Heart left ventricle (tissue), 13 donors: Measurements from ENCODE around the gene GBP2.
"Not testable (repeated sequence)": the region's sequence is repeated elsewhere in the genome, so short reads cannot be mapped to it uniquely, and the experiment has no call there.

Source experiments
- CTCF ChIP-seq, 12 donors: fragments of 200-600 bp; sonication (generic) in 4 of 12; IDR thresholded peaks; one replicate each; pipeline versions ENCODE4 v1.5.0 to v1.8.0; 2018 to 2022; ENCODE audit warnings: antibody characterized with exemption in 12 of 12, mild to moderate bottlenecking in 5 of 12
- POLR2A ChIP-seq, 2 donors: fragments of 450-650 bp; IDR thresholded peaks; one replicate each; pipeline ENCODE4 v1.6.1; 2017; ENCODE audit warnings: antibody characterized with exemption in 2 of 2, mild to moderate bottlenecking in 2 of 2, moderate library complexity in 2 of 2
- donor health status: ischemic (EF 13 %, LVEDD 7.1; RV severe dilation, severe dysfunction).
- donor health status: DM: no; HTN: yes; CAD: no.
- donor health status: DM: no; HTN: no; CAD: no.
- donor health status: ischemic (EF 25% LVEDD 6.9; RV normal size, moderate dysfunction).
- donor health status: ischemic (EF 25% LVEDD 5.7; RV mildly dilated, moderate dysfunction).
- donor health status: ischemic (EF 35%, LVEDD 5.7; RV mildly dilated, moderate dysfunction).
- donor health status: nonischemic (EF 11% LVEDD 7.7; RV severe dilation, severe dysfunction).
- donor health status: DM: yes; HTN: yes; CAD: no.
- donor health status: PGD.
- donor health status: ischemic (EF 29% LVEDD 5.4; RV normal size, mild dysfunction).
- donor health status: nonischemic (EF 23%, LVEDD 6.1; RV moderate dilation, normal function).

GRCh38 chr1:89072466-89073065, 53.3 kb downstream of the GBP2 start:
- TF ChIP-seq CTCF, POLR2A (IDR thresholded peaks at IDR 0.05): not testable (repeated sequence)
